HepG2 (cell line): ENCODE measurements around the gene PRKAR1B. TPM values are rescaled to one million over a fixed set of nuclear protein-coding genes. Genes with fewer than 3 reads are reported as not detected.

ENCODE experiments used
- AGO1 ChIP-seq: fragments of 200-400 bp; formaldehyde crosslinking; IDR thresholded peaks from 2 replicates; pipeline ENCODE4 v1.6.1; 2017; ENCODE audit warnings: mild to moderate bottlenecking, low read depth, low read length, moderate library complexity; ENCODE audit not compliant: poor library complexity, severe bottlenecking
- ATF1 ChIP-seq: IDR thresholded peaks from 2 replicates; pipeline ENCODE4 v1.6.1; 2016; ENCODE audit warnings: mild to moderate bottlenecking, control low read depth
- DR1 ChIP-seq: sonication (generic); formaldehyde crosslinking; IDR thresholded peaks from 2 replicates; pipeline ENCODE4 v1.8.0; 2021; ENCODE audit warnings: mild to moderate bottlenecking, missing genetic modification reagents, inconsistent platforms
- FIP1L1 ChIP-seq: fragments of 200-400 bp; formaldehyde crosslinking; IDR thresholded peaks from 2 replicates; pipeline ENCODE4 v1.6.1; 2018; ENCODE audit warnings: low read depth, mild to moderate bottlenecking, low read length, moderate library complexity, borderline replicate concordance; ENCODE audit not compliant: insufficient read depth
- HDAC1 ChIP-seq: sonication (generic); formaldehyde crosslinking; IDR thresholded peaks from 2 replicates; pipeline ENCODE4 v1.5.1; 2020; ENCODE audit warnings: mild to moderate bottlenecking, missing genetic modification reagents
- KDM4B ChIP-seq: sonication (generic); formaldehyde crosslinking; IDR thresholded peaks from 2 replicates; pipeline ENCODE4 v1.4.0; 2020; ENCODE audit warnings: missing genetic modification reagents
- NR2C2 ChIP-seq: sonication (generic); formaldehyde crosslinking; IDR thresholded peaks from 2 replicates; pipeline ENCODE4 v1.4.0; 2020; ENCODE audit warnings: missing genetic modification reagents, mild to moderate bottlenecking, moderate library complexity, borderline replicate concordance
- PHF20 ChIP-seq: sonication (generic); formaldehyde crosslinking; IDR thresholded peaks from 2 replicates; pipeline ENCODE4 v1.5.0; 2020; ENCODE audit warnings: mild to moderate bottlenecking, missing genetic modification reagents
- RAD51 ChIP-seq: fragments of 450-650 bp; IDR thresholded peaks from 2 replicates; pipeline ENCODE4 v1.6.1; 2016; ENCODE audit warnings: borderline replicate concordance
- RBFOX2 ChIP-seq: fragments of 200-400 bp; formaldehyde crosslinking; IDR thresholded peaks from 2 replicates; pipeline ENCODE4 v1.6.1; 2017; ENCODE audit warnings: low read depth, mild to moderate bottlenecking, low read length
- SMARCC2 ChIP-seq: fragments of 450-650 bp; IDR thresholded peaks from 2 replicates; pipeline ENCODE4 v1.6.1; 2017; ENCODE audit warnings: antibody characterized with exemption, mild to moderate bottlenecking
- SP140L ChIP-seq: sonication (generic); formaldehyde crosslinking; IDR thresholded peaks from 2 replicates; pipeline ENCODE4 v1.4.0; 2020; ENCODE audit warnings: missing genetic modification reagents, borderline replicate concordance
- TBX2 ChIP-seq: sonication (generic); formaldehyde crosslinking; IDR thresholded peaks from 2 replicates; pipeline ENCODE4 v1.5.0; 2020; ENCODE audit warnings: missing genetic modification reagents, mild to moderate bottlenecking, borderline replicate concordance
- ZKSCAN1 ChIP-seq: fragments of 150-350 bp; IDR thresholded peaks from 2 replicates; pipeline ENCODE4 v1.6.1; 2014; ENCODE audit warnings: low read length
- ZNF280B ChIP-seq: sonication (generic); formaldehyde crosslinking; IDR thresholded peaks from 2 replicates; pipeline ENCODE4 v1.5.0; 2020; ENCODE audit warnings: missing genetic modification reagents, mild to moderate bottlenecking, borderline replicate concordance
- ZNF337 ChIP-seq: sonication (generic); formaldehyde crosslinking; IDR thresholded peaks from 2 replicates; pipeline ENCODE4 v1.5.1; 2020; ENCODE audit warnings: missing genetic modification reagents, low read depth, mild to moderate bottlenecking, borderline replicate concordance
- ZNF33B ChIP-seq: sonication (generic); formaldehyde crosslinking; IDR thresholded peaks from 2 replicates; pipeline ENCODE4 v1.5.1; 2020; ENCODE audit warnings: mild to moderate bottlenecking, missing genetic modification reagents
- ZNF562 ChIP-seq: sonication (generic); formaldehyde crosslinking; IDR thresholded peaks from 2 replicates; pipeline ENCODE4 v1.8.0; 2022; ENCODE audit warnings: missing genetic modification reagents, borderline replicate concordance
- ZNF616 ChIP-seq: sonication (generic); formaldehyde crosslinking; IDR thresholded peaks from 2 replicates; pipeline ENCODE4 v1.5.0; 2020; ENCODE audit warnings: low read depth, mild to moderate bottlenecking, missing genetic modification reagents
- ZSCAN29 ChIP-seq: sonication (generic); formaldehyde crosslinking; conservative IDR thresholded peaks from 2 replicates; pipeline ENCODE4 v1.4.0; 2020; ENCODE audit warnings: mild to moderate bottlenecking, missing genetic modification reagents
- polyA plus RNA-seq, 8 experiments: library from polyadenylated mRNA; depleted of rRNA in 3 of 8; stranded (reverse) in 7 of 8; unstranded in 1 of 8; fragments of >200 nt; fragmentation: Illumina TruSeq in 4 of 8; extraction: Trizol in 4 of 8; gene quantifications; 2 replicates each; pipeline versions ENCODE4 v1.2.1 to v1.2.3, GENCODE V29; 2011 to 2016; ENCODE audit warnings: low read depth in 4 of 8, missing spikeins in 1 of 8, mixed read lengths in 1 of 8; ENCODE audit not compliant: insufficient read depth in 1 of 8
- total RNA-seq, 5 experiments: library from RNA; depleted of rRNA; stranded (reverse); fragments of >200 nt; fragmentation: Illumina TruSeq; extraction: Trizol; gene quantifications; 2 replicates each; pipeline ENCODE4 v1.2.3, GENCODE V29; 2016; ENCODE audit warnings: low read depth in 1 of 5
- TF ChIP-seq, protein P1 (sequence below): sonication (generic); formaldehyde crosslinking; IDR thresholded peaks from 2 replicates; pipeline ENCODE4 v1.4.0; 2020; ENCODE audit warnings: low read depth, mild to moderate bottlenecking, missing genetic modification reagents
- TF ChIP-seq, protein P2 (sequence below): sonication (generic); formaldehyde crosslinking; IDR thresholded peaks from 2 replicates; pipeline ENCODE4 v1.5.1; 2020; ENCODE audit warnings: missing genetic modification reagents, mild to moderate bottlenecking, borderline replicate concordance
- TF ChIP-seq, protein P3 (sequence below): fragments of 450-650 bp; IDR thresholded peaks from 2 replicates; pipeline ENCODE4 v1.6.1; 2017

PRKAR1B gene
- total and polyA plus RNA-seq, 2 of the 13 experiments (the other 11 are each of a cell fraction or from before 2014, with no cell fraction given) = 7.9 to 28.2 TPM

DNA sequence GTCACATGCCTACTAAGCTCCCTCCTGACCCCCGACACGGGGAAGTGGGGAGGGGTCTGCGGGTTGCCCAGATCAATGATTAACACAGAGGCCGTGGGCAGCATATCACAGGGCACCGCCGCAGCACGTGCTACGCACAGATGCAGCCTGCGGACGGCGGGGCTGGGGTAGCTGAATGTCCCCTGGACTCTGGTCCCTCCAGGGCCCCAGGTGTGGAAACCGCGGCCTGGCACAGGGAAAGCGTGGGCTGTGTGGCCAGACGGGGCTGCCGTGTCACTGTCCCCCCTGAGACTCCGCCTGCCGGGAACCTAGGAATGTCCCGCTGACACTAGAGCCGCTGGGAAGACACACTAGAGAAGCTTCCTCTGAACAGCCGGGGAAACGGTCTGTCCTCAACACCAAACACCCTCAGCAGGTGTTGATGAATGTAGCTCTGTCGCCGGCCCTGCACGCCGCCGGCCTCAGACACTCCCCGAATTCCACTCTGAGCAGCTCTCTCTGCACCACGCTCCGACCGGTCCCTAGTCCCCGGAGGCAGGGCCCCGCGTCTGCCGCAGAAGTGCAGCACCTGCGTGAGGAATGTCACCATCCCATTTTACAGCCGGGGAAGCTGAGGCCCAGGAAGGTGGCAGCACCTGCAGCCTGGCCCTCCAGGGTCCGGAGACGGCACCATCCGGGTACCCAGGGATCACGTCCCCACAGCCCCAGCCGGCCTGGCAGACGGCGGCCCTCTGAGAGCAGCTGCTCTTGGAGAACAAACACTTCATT, 174.0 kb downstream of the PRKAR1B start (continued):
- TF ChIP-seq, protein P1, sequence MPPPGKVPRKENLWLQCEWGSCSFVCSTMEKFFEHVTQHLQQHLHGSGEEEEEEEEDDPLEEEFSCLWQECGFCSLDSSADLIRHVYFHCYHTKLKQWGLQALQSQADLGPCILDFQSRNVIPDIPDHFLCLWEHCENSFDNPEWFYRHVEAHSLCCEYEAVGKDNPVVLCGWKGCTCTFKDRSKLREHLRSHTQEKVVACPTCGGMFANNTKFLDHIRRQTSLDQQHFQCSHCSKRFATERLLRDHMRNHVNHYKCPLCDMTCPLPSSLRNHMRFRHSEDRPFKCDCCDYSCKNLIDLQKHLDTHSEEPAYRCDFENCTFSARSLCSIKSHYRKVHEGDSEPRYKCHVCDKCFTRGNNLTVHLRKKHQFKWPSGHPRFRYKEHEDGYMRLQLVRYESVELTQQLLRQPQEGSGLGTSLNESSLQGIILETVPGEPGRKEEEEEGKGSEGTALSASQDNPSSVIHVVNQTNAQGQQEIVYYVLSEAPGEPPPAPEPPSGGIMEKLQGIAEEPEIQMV (CRISPR knock-in tag) = no peak
- TF ChIP-seq, protein P2, sequence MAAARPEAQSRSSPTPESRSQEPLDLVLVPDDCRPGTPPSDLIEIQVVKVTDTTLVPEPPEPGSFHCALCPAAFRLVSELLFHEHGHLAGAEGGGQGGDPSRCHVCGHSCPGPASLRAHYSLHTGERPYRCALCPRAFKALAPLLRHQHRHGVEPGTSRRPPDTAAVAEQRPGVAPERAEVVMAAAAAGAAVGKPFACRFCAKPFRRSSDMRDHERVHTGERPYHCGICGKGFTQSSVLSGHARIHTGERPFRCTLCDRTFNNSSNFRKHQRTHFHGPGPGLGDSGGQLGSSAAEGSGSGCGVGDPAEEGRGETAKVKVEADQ (CRISPR knock-in tag) = peak; percentile 50; the same call in 1 of the 2 replicates
- TF ChIP-seq AGO1 = peak; percentile 15
- peak; percentile 79; the same call in 1 of the 2 replicates for TF ChIP-seq ZNF616 (CRISPR knock-in tag)
- TF ChIP-seq FIP1L1 = no peak
- peak; percentile 68 for TF ChIP-seq NR2C2
- TF ChIP-seq ZSCAN29 = 0 out of 2 replicates have a peak, but pooled peaks have one; percentile 67
- TF ChIP-seq, protein P3, sequence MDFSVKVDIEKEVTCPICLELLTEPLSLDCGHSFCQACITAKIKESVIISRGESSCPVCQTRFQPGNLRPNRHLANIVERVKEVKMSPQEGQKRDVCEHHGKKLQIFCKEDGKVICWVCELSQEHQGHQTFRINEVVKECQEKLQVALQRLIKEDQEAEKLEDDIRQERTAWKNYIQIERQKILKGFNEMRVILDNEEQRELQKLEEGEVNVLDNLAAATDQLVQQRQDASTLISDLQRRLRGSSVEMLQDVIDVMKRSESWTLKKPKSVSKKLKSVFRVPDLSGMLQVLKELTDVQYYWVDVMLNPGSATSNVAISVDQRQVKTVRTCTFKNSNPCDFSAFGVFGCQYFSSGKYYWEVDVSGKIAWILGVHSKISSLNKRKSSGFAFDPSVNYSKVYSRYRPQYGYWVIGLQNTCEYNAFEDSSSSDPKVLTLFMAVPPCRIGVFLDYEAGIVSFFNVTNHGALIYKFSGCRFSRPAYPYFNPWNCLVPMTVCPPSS = no peak
- peak; percentile 42; the same call in 1 of the 2 replicates for TF ChIP-seq PHF20
- no peak for TF ChIP-seq ZNF562 (CRISPR knock-in tag)
- TF ChIP-seq TBX2 (CRISPR knock-in tag) = peak; percentile 67; the same call in 1 of the 2 replicates
- no peak for TF ChIP-seq ATF1
- peak; percentile 82; the same call in 1 of the 2 replicates for TF ChIP-seq ZNF337 (CRISPR knock-in tag)
- TF ChIP-seq ZNF33B = no peak; the same call in 1 of the 2 replicates
- TF ChIP-seq KDM4B (CRISPR knock-in tag) = no peak
- TF ChIP-seq HDAC1 (CRISPR knock-in tag) = peak; percentile 47; the same call in 1 of the 2 replicates
- TF ChIP-seq DR1 (CRISPR knock-in tag) = no peak; the same call in 1 of the 2 replicates
- peak; percentile 77; the same call in 1 of the 2 replicates for TF ChIP-seq ZNF280B (CRISPR knock-in tag)
- TF ChIP-seq SMARCC2 = no peak
- no peak for TF ChIP-seq SP140L
- peak; percentile 53; the same call in 1 of the 2 replicates for TF ChIP-seq ZKSCAN1
- TF ChIP-seq RAD51 = no peak
- 0 out of 2 replicates have a peak, but pooled peaks have one; percentile 37 for TF ChIP-seq RBFOX2
